Measurements from ENCODE around the gene EVA1B.

Gene EVA1B

GRCh38 chr1:36279110-36279788, 44.2 kb downstream of the EVA1B start:
- peak; percentile 40 for DNase-seq (ENCODE audit: low read depth)

DNA sequence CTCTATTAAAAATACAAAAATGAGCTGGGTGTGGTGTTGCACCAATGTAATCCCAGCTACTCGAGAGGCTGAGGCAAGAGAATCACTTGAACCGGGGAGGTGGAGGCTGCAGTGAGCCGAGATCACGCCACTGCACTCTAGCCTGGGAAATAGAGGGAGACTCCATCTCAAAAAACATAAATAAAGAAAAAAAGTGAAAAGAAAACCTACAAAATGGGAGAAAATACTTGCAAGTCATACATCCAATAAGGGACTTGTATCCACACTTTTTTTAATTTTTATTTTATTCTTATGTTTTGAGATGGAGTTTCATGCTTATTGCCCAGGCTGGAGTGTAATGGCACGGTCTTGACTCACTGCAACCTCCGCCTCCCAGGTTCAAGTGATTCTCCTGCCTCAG, 46.8 kb downstream of the EVA1B start:
- DNase-seq (ENCODE audit: low read depth), result no peak

DNA sequence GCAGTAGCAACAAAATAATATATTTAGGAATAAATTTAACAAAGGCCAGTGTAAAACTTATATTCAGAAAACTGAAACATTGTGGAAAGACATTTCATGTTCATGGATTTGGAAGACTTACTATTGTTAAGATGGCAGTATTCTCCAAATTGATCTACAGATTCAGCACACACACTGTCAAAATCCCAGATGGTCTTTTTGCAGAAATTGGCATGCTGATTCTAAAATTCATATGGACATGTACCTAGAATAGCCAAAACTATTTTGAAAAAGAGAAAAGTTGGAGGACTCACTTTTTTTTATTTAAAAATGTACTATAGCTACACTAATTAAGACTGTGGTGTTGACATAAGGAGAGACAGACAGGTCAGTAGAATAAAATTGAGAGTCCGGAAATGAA, 49.2 kb downstream of the EVA1B start:
- no peak for DNase-seq (ENCODE audit: low read depth)

- no peak for DNase-seq (ENCODE audit: low read depth)
Measured at GRCh38 chr1:36273024-36273423, 50.4 kb downstream of the EVA1B start.

All from EH (cell line).